Measurements from ENCODE around the gene LRCH1. TPM values are rescaled to one million over a fixed set of nuclear protein-coding genes. Genes with fewer than 3 reads are reported as not detected.

Gene LRCH1
- total and polyA plus RNA-seq, 2 donors (not counting 1 experiment from before 2014, with no cell fraction given) = 12.0 to 12.4 TPM

DNA sequence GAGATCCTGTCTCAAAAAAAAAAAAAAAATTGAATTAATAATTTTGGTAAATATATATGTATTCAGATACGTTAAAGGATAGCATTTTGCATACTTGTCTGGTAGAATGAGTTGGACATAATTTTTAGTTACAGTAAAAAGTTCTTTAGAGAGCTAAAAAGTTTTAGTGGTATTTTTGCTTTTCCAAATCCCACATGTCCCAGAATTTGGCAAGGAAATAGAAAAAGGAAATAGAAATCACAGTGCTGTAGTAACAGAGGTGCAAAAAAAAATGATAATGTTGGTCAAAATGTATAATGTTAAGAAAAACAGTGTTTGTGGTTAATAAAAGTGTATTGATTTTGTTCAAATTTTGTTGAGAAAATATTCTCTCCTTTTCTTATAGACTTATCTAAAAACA lies 96.8 kb downstream of the LRCH1 start:
- H3K27ac ChIP-seq (ENCODE audit: insufficient read depth, low read length) = no peak overlapping the region
- no peak overlapping the region for H3K4me2 ChIP-seq (ENCODE audit: extremely low read depth, insufficient read depth, low read length)
- no peaks in the 10 kb centered on the region for H4K20me1 ChIP-seq (ENCODE audit: control insufficient read depth, extremely low read depth, insufficient read depth, low read length)
- no peak for TF ChIP-seq CTCF (conservative IDR thresholded peaks at IDR 0.05 in 1 of 2, IDR thresholded peaks at IDR 0.05 in 1 of 2; ENCODE audit: low read depth in 1 of 2, low read length in 2 of 2)
- H3K79me2 ChIP-seq (ENCODE audit: control insufficient read depth, insufficient read depth, low read length) = peaks cover 3% of the 10 kb centered on the region
- no peaks in the 10 kb centered on the region for H3K27me3 ChIP-seq (ENCODE audit: control insufficient read depth, insufficient read depth, low read length)
- DNase-seq (ENCODE audit: low read depth in 2 of 2) = no peak
- H3K4me3 ChIP-seq (replicated peaks in 1 of 4; ENCODE audit: control extremely low read depth in 1 of 4, insufficient read depth in 1 of 4, low read depth in 3 of 4, low read length in 4 of 4) = no peak overlapping the region
- no peak overlapping the region for H3K9ac ChIP-seq (ENCODE audit: insufficient read depth, low read length)
- no peak overlapping the region for H2AFZ ChIP-seq (ENCODE audit: low read length)
- H3K9me3 ChIP-seq (ENCODE audit: control insufficient read depth, insufficient read depth, low read depth, low read length) = no peaks in the 10 kb centered on the region
- no peaks in the 10 kb centered on the region for H3K4me1 ChIP-seq (ENCODE audit: control insufficient read depth, extremely low read depth, insufficient read depth, low read length)
- no peaks in the 10 kb centered on the region for H3K36me3 ChIP-seq (ENCODE audit: control insufficient read depth, insufficient read depth, low read length)

GRCh38 chr13:46654951-46655350 lies 102.0 kb downstream of the LRCH1 start:
- TF ChIP-seq CTCF (conservative IDR thresholded peaks at IDR 0.05 in 1 of 2, IDR thresholded peaks at IDR 0.05 in 1 of 2; ENCODE audit: low read depth in 1 of 2, low read length in 2 of 2) (no peak), EZH2 (IDR thresholded peaks at IDR 0.05; ENCODE audit: low read length, missing control alignments) (no peak)
- H4K20me1 ChIP-seq (ENCODE audit: control insufficient read depth, extremely low read depth, insufficient read depth, low read length) = no peaks in the 10 kb centered on the region

DNA sequence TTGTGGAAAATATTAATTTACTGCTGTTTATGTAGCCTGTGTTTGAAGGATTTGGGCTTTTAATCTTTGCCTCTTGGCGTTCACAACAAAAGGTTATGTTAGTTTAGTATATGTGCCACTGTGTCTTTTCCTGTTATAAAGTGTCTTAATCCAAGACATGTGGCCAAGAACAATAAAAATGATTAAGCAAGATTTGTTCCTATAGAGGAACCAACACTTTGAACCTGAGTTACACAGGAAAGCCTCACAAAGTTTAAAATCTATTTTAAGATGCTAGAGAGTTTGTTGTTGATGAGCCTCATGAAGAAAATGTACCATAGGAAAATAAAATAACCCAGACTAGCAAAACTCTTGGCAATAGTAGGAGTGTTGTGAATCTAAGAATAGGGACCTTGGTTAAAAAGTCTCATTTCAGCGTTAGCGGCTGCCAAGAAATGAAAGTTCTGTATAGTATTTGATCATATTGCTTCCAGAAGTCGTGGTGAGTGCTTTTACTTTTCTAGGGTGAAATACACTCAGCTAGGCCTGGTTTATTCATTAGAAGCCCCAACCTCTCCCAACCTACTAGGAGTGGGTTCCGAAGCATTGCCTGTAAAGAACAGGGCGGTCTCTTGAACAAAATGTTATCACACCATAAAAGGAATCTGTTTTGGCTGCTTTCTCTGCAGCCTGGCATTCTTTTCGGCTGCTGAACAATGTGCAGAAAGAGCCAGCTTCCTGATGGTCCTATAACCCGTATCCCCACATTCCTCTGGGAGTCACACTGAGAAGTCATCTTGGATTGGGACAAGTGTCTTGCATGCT lies 102.6 kb downstream of the LRCH1 start:
- Histone ChIP-seq H3K4me3 (replicated peaks in 1 of 4; ENCODE audit: control extremely low read depth in 1 of 4, insufficient read depth in 1 of 4, low read depth in 3 of 4, low read length in 4 of 4) (peak overlapping the region in 1 of 4 experiments; percentile 11), H3K36me3 (ENCODE audit: control insufficient read depth, insufficient read depth, low read length) (no peaks in the 10 kb centered on the region), H3K27me3 (ENCODE audit: control insufficient read depth, insufficient read depth, low read length) (no peaks in the 10 kb centered on the region), H3K4me2 (ENCODE audit: extremely low read depth, insufficient read depth, low read length) (peak overlapping the region; percentile 68), H3K9me3 (ENCODE audit: control insufficient read depth, insufficient read depth, low read depth, low read length) (no peaks in the 10 kb centered on the region), H3K4me1 (ENCODE audit: control insufficient read depth, extremely low read depth, insufficient read depth, low read length) (peaks cover 6% of the 10 kb centered on the region), H3K27ac (ENCODE audit: insufficient read depth, low read length) (peak overlapping the region; percentile 23), H2AFZ (ENCODE audit: low read length) (peak overlapping the region; percentile 9), H3K9ac (ENCODE audit: insufficient read depth, low read length) (no peak overlapping the region), H4K20me1 (ENCODE audit: control insufficient read depth, extremely low read depth, insufficient read depth, low read length) (no peaks in the 10 kb centered on the region), H3K79me2 (ENCODE audit: control insufficient read depth, insufficient read depth, low read length) (peaks cover 1% of the 10 kb centered on the region)
- no peak for TF ChIP-seq CTCF (conservative IDR thresholded peaks at IDR 0.05 in 1 of 2, IDR thresholded peaks at IDR 0.05 in 1 of 2; ENCODE audit: low read depth in 1 of 2, low read length in 2 of 2)
- no peak for TF ChIP-seq EZH2 (IDR thresholded peaks at IDR 0.05; ENCODE audit: low read length, missing control alignments)
- DNase-seq (ENCODE audit: low read depth in 2 of 2) = peak; percentile 42 to 57

More at GRCh38 chr13:46654951-46655350, 102.0 kb downstream of the LRCH1 start:
- Histone ChIP-seq H3K4me3 (replicated peaks in 1 of 4; ENCODE audit: control extremely low read depth in 1 of 4, insufficient read depth in 1 of 4, low read depth in 3 of 4, low read length in 4 of 4) (peak overlapping the region in 1 of 4 experiments; percentile 11), H3K79me2 (ENCODE audit: control insufficient read depth, insufficient read depth, low read length) (peaks cover 1% of the 10 kb centered on the region), H3K27ac (ENCODE audit: insufficient read depth, low read length) (peak overlapping the region; percentile 23), H3K27me3 (ENCODE audit: control insufficient read depth, insufficient read depth, low read length) (no peaks in the 10 kb centered on the region), H3K4me1 (ENCODE audit: control insufficient read depth, extremely low read depth, insufficient read depth, low read length) (peaks cover 6% of the 10 kb centered on the region), H3K36me3 (ENCODE audit: control insufficient read depth, insufficient read depth, low read length) (no peaks in the 10 kb centered on the region), H3K9ac (ENCODE audit: insufficient read depth, low read length) (no peak overlapping the region), H3K4me2 (ENCODE audit: extremely low read depth, insufficient read depth, low read length) (no peak overlapping the region), H2AFZ (ENCODE audit: low read length) (no peak overlapping the region), H3K9me3 (ENCODE audit: control insufficient read depth, insufficient read depth, low read depth, low read length) (no peaks in the 10 kb centered on the region)
- no peak for DNase-seq (ENCODE audit: low read depth in 2 of 2)

All from fibroblast of lung (primary cell).